NCI-H1930 (cell line): ENCODE data around the gene SHISAL2B.
A peak's percentile ranks its signal among the peaks of the same experiment; 100 is the strongest.
"Not testable (repeated sequence)": the region's sequence is repeated elsewhere in the genome, so short reads cannot be mapped to it uniquely, and the experiment has no call there.

ENCODE experiments used
- DNase-seq, 2 experiments: peaks; one replicate each; lab custom pipeline; 2025; lab: John Stamatoyannopoulos, UW

Gene SHISAL2B

DNA sequence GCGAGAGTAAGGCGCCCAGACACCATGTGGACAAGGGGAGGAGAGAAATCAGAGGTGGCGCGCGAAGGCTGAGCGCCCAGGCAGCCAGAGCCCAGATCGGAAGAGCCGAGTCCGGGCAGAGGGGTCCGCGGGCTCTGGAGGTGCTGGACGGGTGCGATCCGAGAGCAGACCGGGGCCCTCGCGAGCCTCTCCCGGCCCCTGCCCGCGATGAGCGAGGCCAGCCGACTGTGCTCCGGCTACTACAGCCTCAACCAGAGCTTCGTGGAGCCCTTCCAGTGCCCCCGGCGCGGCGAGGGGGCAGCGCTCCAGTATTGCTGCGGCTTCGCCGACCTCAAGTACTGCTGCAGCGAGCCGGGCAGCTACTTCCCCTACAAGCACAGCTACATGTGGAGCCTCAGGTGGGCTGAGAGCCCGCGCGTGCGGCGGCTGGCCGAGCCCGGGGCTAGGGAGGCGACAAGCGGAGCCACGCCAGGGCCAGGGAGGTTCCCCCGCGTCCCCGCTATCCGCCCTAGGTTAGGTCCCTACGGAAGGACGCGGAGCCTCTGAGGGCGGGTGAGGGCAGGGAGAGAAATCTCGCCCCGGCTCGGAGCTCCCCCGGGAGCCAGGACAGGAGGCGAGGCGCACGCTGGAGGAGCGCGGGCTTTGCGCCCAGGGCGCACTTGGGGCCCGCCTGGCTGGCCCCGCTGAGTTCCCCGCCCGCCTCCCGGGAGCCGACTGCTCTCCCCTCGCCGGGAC, at the start of gene SHISAL2B:
Gene SHISAL2B, plus strand, starts transcription at position 87 of the 735 bp plus-strand sequence. Its CDS starts 121 bp downstream, at position 208.
- DNase-seq = peak in 1 of 2 experiments; percentile 3

DNA sequence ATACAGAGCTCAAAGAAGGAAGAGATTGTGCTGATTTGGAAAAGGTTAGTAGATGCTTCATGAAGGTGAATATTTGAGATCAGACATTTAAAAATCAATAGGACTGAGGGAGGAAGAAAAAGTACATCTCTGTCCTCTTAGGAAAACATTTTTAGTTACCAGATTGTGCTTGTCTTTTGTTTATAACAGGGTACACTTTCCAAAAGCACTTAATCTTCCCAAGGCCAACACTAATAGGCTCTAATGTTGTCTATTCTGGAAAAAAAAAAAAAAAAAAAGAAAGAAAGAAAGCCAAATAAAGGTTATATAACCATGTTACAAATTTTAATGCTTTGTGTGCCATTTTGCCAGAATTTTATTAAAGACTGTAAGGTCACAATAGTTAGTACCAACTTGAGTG, 45.5 kb upstream of the SHISAL2B start:
- DNase-seq = no peak

DNA sequence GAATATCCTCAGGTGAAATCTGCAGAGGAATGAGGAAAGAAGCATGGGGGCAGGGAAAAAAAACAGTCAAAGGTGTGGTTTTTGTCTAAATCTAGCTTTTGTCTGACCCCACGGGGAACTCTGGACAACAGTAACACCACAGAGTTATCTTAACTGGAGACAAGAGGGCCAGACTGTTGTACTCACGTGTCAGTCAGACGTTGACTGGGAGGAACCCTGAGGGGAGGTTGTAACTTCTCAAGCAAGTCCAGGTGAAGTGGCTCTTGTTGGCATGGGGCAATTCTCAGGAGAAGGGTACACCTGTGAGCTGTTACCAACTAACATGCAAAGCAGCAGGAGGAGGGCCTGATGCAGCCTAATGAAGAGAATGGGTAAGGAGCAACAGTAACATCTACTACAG, 44.1 kb upstream of the SHISAL2B start:
- no peak for DNase-seq

DNA sequence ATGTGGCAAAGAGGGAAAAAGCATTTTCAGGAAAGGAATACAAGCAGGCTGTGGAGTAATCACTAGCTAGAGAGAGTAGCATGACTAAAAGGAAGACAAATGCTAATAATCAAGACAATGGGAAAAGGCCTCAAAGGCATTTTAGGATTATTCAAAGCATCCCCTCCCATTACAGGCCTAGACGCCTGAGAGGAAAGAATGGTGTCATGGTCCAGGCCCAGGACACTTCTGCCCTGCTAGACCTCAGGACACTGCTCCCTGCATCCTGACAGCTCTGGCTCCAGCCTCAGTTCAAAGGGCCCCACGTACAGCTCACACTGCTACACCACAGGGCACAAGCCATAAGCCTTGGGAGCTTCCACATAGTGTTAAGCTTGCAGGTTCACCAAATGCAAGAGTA, 40.8 kb upstream of the SHISAL2B start:
- DNase-seq = no peak

DNA sequence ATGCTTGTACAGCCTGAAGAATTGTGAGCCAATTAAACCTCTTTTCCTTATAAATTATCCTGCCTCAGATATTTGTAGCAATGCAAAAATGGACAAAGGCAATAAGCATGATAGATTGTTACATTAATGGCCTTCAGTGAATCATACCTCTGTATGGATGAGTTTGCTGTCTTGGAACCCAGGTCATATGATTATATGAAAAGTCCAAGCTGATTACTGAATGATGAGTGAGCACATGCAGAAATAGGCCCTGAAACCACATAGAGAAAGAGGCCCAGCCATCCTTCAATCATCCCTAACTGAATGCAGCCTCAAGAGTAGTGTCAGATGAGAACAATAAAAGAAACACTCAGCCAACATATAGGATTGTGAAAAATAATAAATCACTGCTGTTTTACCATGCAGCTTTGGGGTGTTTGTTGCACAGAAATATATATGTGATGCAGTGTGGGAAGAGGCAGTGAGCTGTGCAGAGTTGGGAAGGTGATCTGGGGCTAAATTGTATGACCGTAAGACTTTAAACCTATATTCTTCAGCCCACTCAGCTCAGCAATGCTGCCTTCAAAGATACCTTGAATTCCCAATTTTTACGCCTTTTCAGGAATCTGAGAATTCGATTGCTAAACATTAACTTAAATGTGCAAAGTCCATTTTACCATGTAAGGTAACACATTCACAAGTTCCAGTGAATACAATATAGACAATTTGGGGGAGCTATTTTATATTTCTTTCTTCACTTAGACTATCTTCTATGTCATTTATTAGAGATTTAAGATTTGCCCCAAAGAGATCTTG, 36.3 kb upstream of the SHISAL2B start:
- no peak for DNase-seq

DNA sequence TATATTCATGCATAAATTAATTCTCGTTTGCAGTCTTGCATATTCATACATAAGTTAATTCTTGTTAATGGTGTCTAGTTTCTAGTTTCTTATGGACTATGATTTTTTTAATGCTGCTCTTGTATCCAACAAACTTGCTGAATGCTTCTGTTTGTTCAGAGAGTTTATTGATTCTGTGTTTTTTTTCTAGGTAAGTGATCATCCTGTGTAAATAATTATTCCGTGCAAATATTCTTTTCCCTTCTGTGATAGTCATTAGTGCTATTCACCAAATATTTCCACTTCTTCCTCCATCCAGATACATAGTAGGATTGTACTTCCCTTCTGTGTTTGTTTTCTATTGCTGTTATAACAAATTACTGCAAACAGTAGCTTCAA, 35.8 kb upstream of the SHISAL2B start:
- no peak for DNase-seq

DNA sequence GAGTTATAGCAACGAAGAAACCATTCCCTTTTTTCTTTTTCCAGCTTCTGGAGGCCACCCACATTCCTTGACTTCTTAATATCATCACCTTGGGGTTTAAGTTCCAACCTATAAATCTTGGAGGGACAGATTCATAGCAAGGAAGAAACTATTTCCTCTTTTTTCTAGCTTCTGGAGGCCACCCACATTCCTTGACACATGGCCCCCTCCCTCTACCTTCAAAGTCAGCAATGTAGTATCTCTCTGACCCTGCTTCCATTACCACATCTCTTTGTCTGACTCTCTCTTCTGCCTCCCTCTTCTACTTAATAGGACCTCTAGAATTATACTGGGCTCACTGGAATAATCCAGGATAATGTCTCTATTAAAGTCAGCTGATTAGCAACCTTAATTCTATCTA, 34.7 kb upstream of the SHISAL2B start:
- no peak for DNase-seq

DNA sequence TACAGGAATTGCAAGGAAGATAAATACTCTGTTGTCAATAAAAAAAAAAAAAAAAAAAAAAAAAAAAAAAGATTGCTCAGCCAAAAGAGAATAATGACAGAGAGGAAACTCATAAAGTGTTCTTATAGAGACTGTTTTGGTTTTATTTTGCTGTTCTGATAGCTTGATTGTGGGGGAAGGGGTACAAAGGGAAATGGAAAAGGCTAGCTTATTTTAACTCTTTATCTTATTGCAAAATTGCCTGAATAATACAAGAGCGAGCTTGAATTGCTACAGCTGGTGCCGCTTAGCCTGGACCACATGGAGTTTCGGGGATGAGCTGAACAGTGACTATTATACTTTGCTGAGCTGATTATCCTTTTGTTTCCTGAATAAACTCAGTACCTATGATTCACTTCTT, 31.0 kb upstream of the SHISAL2B start:
- peak; percentile 81 to 86 for DNase-seq

DNA sequence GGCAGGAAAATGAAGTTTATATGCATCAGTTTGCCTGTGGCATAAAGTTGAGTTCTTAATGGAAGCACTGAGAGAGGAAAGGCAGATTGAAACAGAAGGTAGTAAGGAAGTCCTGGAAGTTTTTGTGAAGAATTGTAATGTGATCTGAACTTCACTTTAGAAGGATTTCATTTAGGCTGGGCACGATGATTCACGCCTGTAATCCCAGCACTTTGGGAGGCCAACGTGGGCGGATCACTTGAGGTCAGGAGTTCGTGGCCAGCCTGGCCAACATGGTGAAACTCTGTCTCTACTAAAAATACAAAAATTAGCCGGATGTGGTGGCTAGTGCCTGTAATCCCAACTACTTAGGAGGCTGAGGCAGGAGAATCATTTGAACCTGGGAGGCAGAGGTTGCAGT, 27.1 kb upstream of the SHISAL2B start:
- not testable (repeated sequence) for DNase-seq

DNA sequence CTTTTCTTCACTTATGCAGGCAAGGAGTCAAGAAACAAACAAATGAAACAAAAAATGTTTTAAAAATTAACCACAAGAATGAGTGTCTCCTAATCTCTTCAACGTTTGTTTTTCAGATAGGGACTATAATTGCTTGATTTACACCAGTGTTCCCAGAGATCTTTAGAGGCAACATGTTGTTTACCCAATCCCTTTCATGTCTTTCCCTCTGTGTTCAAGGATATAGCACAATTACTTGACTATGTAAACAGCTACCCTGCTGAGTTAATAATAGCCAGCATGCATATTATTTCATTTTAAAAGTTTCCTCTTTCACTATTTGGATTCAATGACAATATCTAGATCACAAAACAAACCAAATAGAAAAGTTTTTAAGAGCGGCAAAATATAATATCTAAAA, 25.1 kb upstream of the SHISAL2B start:
- DNase-seq = no peak

DNA sequence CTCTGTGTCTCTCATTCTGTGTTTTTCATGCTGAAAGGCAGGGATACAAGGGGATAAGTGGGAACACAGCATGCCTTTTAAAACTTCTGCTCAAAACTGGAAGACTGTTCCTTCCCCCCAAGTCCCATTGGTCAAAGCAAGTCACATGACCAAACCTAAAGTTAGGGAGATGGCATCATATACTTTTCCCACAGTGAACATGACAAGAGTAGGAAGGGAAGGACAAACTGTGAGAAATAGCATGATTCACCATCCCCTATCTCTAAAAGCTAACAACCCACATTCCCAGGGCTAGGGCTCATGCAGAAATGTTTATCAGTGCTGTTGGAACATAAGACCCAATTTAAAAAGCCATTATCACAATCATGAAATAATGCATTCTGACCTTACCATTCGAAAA, 24.2 kb upstream of the SHISAL2B start:
- DNase-seq = no peak

DNA sequence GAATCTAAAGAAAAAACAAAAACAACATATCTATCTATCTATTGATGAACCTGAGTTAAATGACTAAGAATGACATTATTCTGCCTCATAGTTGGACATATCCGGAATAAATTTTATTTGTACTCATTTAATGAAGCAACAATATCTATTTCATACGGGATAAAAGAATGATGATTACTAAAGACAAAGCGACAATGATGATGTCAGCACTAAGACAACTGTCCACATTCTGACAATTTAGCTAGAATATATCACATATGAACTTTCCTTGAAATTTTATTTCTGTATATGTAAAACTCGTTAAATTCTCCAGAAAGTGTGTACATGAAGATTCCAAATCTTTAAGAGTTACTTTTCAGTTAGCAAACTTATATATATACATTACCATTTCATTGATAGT, 23.2 kb upstream of the SHISAL2B start:
- DNase-seq = no peak

DNA sequence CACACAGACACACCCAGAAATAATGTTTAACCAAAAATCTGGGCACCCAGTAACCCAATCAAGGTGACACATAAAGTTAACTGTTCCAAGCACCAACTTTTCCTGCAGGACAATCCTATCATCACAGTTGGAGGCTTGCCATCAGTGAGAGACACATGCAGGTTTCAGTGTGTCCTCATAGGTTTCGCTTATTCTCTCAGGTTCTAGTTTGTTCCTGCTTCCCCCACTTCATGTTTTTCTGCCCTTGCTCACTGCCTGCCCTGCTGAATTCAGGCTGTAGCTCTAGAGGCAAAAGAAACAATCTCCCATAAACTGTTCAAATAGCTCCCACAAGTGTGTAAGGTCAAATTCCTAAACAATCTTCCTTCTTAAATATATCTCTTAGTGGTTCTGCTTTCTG, 20.0 kb upstream of the SHISAL2B start:
- DNase-seq = no peak

DNA sequence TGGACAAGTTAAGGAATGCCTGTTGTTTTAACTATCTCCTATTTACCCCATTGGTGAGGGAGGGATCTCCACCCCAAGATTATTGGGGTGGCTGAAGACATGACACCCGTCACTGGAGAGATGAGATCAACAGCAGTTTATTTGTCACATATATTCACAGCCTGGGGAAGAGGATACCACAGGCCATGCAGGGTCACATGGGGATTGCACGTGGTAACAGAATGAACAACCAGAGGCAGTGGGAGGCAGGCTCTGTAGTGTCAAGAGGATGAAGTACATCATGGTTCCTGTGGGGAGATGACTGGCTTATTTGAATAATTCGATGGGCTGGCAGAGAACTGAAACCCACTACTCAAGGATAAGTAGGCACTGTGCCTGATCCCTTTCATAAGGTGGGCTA, 18.6 kb upstream of the SHISAL2B start:
- DNase-seq = no peak

DNA sequence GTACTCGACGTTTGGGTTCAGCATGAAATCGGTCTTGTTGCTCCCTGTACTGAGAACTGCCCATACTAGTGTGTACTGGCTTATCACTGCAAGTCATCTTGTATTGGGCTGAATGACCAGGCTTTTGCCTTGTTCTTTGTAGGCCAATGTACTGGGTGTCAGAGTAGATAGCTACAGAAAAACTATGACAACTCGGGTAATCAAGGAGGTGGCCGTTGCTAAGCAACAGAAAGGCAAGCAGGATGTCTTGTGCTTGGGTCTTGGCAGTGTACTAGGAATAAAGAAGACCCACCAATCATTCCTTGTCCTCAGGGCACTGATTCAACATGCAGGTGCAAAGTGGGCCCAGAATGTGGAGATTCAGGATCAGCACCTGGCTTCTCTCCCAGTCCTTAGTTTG, 11.9 kb upstream of the SHISAL2B start:
- no peak for DNase-seq

DNA sequence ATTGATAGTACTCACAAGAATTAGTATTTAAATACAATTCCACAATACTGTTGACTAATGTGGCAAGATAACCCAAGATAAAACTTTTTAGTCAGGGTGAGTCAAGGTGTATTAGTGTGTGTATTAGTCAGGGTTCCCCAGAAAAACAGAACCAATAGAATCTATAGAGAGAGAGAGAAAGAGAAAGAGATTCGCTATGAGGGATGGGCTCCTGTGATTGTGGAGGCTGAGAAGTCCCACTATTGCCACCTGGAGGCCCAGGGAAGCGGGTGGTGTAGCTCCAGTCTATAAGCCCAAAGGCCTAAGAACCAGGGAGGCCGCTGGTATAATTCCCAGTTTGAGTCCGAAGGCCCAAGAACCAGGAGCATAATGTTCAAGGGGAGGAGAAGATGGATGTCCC, 10.0 kb upstream of the SHISAL2B start:
- DNase-seq = no peak

DNA sequence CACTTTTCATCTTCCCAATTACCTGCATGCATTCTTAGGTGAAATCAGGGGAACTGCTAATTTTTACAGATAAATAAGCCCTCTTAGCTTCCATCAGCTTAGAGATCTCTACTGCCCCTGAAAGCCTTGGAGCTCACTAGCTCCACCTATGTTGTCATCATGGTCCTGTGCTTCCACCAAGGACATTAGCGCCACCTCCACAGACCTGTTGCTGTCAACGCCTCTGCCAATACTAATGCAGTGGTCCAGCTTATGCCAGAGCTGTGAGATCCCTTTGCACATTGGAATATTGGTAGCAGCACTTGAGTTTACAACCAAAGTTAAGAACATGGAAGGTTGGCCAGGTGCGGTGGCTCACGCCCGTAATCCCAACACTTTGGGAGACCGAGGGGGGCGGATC, 7.7 kb upstream of the SHISAL2B start:
- DNase-seq = no peak

DNA sequence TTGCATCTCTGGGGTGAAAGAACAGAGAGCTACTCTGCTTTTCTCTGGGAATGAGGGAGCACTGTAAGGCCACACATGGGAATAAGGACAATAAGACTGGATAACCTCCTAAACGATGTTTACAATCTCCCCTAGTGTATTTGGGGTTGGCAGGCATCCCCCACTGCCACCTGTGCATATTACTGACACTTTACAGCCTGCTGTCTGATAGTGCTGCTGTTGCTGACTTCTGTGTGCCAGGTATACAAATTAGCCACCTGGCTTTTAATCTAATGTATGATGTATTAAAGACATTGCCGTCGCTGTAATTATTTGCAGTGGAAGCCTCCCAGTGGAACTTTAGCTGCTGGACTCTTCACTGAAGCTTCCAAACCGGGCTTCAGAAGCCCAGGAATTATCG, 4.4 kb upstream of the SHISAL2B start:
- DNase-seq = no peak

DNA sequence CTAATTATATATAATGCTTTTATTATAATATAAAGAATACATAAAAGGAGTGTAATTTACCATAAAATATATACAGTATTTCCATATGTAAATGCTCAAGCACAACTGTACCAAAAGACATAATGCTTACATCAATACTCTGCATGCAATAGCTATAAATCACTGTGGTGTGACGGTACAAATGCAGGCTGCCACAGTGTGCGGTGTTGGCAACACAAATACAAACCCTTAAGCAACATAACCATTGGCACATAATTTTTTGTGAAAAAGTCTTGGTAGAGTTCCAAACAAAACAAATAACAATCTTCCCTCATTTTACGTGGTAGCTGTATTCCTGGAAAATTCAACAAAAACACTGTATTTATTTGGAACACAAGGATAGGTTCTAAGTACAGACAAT, 1.9 kb upstream of the SHISAL2B start:
- DNase-seq = no peak

DNA sequence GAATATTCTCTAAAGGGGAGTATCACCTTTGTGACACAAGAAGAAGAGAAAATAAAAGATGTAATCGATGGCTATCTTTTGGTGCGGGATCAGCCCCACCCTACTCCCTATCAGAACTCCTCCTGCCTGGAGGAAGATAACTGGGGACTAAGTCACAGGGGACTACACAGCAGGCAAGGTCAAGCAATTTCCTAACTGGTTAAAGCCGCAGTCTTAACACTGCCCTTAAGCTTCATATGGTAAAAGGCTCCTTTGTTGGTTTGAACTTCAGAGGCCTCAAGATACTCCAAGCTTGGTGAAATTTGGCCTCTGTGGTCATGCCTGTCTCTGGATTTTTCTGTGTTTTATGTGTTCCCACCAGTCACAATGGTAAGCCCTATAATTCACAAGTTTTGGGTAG, 1.3 kb upstream of the SHISAL2B start:
- DNase-seq = no peak

DNA sequence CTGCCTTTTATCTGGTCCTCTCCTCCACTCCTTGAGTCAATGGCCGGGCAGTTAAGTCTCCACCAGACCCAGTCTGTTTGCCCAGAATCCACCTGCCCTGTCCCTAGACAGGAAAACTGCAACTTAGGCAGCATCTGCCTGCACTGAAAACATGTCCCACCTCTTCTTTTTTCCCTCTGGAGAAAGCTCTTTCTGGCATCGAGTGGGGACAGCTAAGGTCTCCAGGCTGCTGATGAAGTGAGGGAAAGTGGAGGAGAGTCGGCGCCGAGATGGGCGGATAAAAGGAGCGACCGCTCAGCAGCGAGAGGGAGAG, 243 bp upstream of the SHISAL2B start:
- DNase-seq = no peak

DNA sequence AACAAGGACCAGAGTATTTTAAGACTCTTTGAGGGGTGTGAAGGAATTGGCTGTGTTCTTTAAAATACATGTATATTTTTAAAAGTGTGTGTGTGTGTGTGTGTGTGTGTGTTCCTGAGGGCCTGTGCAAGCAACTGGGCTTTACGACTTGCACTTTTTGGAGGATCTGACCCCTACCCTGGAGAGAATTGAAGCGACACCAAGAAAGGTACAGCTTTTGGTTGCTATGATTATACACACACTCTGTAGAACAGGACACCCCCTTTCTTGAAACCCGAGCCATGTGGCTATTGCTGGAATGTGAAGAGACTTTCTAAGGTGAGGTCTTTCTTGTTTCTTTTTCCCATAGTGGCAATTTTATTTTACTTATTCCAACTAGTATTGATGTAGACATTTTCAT, 988 bp downstream of the SHISAL2B start:
- no peak for DNase-seq

DNA sequence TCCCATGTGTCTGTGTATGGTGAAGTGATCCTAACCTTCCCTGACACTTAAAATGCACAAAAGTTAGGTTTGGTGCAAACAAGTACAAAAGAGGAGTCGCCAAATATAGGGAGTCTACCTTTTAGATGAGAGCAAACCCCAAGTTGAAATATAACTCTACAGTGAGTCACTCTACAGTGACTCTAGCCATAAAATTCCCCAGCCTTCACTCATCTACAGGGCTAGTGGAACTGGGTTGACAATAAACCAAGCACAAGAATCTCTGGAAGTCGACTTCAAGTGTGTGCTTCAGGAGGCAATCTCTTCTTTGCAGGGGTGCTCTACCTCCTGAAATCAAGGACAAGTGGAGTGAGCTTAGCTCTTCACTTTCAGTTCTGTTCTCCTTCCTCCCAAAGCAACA, 3.3 kb downstream of the SHISAL2B start:
- no peak for DNase-seq

DNA sequence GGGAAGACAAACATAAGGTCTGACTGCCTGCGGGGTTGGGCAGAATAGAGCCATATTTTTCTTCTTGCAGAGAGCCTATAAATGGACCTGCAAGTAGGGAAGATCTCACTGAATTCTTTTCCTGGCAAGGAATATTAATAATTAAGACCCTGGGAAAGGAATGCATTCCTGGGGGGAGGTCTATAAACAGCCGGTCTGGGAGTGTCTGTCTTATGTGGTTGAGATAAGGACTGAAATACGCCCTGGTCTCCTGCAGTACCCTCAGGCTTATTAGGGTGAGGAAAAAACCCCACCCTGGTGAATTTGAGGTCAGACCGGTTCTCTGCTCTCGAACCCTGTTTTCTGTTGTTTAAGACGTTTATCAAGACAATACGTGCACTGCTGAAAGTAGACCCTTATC, 6.1 kb downstream of the SHISAL2B start:
- not testable (repeated sequence) for DNase-seq
